ENCODE measurements around the gene SP4.

SP4 gene

DNA sequence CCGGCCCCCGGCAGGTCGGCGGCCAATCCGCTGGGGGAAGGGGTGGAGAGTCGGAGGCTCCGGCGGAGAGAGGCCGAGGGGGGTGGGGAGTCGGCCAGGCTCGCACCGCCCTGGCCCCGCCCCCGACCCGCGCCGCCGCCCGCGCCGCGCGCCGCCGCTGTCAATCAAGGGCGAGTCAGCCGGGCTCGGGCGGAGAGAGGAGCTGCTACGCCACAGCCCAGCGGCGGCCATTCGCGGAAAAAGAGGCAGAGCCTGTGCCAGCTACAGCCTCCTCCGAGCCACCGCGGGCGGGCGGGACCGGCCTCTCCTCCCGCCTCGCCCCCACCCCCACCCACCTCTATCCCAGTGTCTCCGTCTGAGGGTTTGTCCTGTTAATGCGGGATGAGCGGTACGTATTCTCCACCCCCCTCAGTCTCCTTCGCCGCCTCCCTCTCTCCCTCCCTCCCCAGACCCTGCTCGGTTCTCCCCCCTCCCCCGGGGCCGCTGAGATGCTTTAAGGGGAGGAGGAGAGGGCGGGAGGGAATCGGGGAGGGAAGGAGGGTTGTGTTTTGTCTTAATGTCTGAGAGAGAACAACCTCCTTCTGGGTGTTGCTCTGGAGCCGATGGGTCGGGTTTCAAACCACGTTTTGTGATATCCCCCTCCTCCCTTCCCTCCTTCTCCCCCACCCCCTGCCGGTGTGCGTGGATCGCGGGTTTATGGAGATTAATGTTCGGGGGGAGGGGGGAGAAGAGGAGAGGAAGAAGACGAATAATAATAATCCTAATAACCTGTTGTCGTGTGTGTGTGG is at the start of gene SP4:
TSS of gene SP4 (plus strand) at position 213 of the 788 bp plus-strand sequence. CDS start at position 382, 169 bp downstream.
- DNase-seq: peak; percentile 95

DNA sequence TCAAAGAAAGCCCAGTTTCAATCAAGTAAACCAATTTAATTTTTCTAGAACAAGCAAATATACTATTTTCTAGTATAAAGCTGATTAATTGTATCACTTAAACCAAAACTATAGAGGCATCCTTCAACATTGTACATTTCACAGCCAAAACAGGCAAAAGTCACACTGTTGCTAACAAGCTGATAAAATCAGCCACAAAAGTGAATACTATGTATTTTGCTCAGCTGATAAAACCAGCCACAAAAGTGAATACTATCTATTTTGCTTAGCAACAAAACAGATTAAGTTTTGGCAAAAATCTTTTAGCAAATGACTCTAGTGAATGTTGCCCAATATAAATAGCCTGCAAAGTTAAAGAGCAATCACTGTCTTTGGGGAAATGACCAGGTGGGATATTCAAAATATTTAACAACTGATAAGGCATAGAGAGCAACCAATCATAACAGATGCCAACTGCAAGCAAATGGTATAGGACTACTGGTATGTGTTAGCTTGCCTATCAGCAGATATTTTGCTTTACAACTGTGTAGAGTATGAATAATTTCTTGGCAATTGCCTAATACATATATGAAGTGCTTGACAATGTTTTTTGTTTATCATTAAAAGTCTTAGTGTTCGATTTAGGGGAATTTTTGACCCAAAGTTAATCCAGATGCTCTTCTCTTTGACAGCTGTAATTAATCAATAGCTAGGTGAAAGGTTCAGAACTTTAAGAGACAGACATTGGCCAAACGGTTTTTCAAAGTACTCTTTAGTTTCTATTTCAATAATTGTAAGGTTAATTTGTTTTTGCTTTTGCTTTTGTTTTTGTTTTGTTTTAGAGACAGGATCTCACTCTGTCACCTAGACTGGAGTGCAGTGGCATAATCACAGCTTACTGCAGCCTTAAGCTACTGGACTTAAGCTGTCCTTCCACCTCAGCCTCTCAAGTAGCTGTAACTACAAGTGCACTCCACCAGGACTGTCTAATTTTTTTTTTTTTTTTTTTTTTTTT is 44.4 kb upstream of the SP4 start:
- no peak for DNase-seq

DNA sequence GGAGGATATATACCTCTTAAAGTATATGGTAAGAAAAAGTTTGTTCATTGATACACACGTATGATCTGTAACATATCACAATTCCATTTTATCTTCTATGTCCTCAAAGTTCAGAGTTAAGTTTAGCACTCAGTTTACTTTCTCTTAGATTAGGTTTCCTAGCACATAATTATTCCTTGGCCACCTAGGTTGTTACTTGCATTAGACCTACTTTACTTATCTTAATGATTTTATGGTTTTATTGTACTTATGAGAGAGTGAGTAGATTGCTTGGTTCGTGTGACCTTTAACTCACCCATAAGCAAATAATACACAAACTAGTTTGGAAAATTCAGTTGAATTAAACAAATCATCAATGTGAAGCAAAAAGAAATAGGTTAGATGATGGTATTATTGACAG is 33.9 kb upstream of the SP4 start:
- DNase-seq: no peak

DNA sequence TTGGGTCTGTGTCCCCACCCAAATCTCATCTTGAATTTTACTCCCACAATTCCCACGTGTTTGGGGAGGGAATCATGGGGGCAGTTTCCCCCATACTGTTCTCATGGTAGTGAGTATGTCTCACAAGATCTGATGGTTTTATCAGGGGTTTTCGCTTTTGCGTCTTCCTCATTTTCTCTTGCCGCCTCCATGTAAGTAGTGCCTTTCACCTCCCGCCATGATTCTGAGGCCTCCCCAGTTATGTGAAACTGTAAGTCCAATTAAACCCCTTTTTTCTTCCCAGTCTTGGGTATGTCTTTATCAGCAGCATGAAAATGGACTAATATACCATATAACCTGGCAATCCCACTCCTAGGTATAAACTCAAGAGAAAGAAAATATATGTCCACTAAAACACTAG is 25.9 kb upstream of the SP4 start:
- DNase-seq: no peak

DNA sequence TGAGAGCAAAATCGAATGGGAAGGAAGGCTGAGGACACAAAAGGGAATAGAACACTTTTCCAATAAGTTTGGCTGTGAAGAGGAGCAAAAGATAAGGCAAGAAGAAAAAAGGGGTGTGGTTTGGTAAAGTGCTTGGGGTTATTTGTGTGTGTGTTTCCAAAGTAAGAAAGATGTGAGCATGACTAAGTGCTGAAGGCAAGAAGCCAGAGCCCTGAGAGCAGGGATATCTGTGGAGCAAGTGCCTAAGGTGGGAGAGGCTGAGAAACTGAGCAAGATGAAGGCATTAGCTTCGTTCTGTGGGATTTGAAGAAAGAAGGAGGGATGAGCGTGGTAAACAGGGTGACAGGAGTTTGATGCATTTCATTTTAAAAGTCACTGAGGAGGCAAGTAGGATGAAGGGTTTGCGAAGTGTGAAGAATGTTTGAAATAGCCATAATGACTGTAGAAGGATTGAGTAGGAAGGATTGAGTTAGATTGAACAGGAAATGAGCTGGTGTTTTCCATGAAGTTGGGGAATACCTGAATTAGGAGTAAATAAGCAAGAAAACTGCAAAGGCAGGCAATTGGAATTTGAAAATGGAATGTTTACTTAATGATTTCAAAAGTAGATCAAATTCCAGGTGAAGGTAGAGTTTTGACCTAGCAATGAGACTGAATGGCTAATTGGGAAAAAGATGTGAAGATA is 19.9 kb upstream of the SP4 start:
- DNase-seq: no peak

DNA sequence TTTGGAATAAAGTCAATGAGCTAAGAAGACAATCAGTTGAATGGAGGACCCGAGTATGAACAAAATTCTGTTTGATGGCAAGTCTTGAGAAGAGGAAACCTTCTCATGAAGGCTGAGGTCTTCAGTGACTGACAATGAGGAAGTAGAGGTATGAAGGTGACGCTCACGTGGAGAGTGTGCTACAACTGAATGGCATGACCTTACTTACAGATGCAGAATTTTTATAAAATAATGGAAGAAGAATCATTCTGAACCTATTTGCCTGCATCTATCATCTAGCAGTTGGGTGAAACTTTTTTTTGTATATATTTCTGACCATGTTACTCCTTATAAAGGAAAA is 19.4 kb upstream of the SP4 start:
- DNase-seq: no peak

DNA sequence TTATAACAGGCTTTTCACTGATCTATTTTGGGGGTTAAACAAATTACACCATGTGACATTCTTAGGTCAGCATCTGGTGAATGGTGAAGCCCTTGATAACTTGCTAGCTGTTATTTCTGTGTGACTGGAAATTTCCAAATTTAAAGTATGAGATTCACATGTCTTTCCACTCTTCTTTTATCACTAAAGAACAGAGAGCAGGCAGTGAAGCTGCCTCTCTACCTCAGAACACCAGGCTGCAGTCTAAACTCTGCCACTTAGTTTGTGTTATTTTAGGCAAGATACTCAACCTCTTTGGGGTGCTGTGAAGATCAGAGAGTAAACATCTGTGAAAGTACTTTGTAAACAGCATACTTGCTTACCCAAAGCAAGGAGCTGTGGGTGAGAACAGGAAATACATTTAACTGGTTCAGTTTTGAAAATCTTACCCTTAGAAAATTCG is 15.5 kb upstream of the SP4 start:
- DNase-seq: no peak

DNA sequence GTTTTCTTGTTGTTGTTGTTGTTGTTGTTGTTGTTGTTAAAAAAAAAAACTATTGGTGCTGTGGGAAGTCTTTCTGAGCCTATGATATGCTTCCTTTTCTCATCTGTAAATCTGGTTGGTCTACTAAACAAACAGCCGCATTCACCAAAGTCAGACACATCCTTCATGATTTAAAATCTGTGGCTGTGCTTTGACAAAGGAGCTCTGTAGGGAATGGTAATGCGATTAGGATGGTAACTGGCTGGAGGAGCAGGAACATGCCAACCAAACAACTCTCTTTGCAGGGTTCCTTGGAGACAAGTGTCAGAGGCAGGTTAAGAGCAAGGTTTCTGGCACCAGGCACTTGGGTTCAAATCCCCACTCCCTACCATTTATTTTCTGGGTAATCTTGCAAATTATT is 14.9 kb upstream of the SP4 start:
- DNase-seq: no peak

DNA sequence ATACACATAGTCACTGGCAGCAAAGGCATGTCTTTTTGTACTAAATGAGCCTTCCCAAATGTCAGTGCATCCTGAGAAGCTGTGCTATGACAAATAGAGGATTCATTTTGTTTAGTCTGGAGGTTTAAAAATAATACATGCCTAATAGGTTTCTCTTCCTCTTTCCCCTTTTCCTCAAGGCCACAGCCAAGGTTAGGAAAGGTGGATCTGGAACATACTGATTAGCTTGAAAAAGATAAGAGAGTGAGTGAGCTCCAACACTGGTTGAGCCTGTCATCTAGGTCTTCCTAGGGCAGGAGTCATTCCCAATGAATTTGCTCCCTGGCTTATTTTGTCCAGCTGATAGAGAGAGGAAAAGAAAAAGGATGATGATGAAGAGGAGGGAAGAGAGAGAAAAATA is 14.4 kb upstream of the SP4 start:
- no peak for DNase-seq

DNA sequence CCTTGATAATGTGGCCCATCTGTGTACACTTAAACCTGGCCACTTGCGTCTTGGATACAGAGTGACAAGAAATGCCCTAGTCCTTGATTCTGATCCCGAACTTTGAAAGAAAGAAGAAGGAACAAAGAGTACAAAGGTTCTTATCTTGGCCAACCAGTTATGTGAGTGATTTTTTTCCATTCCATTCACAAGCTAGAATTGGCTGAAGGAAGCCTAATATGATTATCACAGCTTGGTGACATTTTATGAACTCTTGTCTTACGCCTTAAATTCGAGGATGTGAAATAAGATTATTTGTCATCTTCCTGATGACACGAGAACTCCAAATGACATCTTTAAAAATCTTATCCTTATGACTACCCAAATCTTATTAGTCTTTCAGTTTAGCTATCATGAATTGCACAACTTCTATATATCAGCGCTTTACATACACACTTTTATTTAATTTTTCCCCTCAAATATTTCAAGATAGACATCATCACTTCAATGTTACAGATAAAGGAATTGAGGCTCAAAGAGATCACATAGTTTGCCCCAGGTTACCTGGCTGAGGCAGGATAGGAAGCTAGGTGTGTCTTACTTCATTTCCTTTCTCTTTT is 13.0 kb upstream of the SP4 start:
- DNase-seq: no peak

DNA sequence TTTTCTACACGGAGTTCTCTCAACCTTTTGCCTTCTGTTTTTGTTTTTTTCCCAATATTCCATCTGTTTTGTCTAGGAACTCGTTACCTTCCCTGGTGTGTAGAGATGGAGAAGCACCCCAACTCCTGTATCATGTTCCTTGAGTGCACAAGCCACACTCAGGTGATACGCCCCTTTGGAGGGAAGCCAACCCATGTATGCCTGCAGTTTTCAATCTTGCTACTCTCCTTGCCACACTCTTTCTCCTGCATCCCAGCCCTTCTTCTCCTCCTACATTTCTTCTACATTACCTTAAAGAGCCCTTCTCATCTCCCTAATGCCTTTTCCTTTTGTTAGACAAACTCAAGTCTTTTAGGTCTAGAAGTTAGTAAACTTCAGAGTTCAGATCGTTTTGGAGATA is 10.2 kb upstream of the SP4 start:
- no peak for DNase-seq

DNA sequence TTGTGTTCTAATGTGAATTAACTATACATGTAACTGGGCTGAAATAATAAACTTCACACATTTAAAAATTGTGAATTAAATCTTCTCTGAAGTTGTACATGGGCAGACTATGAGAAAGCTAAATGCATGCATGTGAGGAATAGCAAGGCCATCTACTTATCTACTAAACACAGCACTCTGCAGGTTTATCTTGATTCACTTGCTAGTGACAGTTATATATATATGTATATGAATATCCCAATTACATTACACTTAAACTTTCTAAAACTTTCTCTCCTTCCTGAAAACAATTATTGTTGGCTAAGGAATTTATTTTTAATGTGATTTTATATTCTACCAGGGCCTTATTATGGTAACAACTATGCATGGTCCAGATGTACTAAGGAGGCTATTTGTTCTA is 5.1 kb upstream of the SP4 start:
- DNase-seq: no peak

DNA sequence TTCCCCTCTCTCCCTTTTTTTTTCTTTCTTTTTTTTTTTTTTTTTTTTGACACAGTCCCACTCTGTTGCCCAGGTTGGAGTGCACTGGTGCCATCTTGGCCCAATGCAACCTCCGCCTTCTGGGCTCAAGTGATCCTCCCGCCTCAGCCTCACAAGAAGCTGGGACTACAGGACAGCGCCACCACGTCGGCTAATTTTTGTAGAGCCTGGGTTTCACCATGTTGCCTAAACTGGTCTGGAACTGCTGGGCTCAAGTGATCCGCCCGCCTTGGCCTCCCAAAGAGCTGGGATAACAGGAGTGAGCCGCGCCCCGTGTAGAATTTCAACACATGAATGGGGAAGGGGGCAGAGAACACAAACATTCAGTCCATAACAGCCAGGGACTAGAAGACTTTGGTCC is 2.6 kb upstream of the SP4 start:
- no peak for DNase-seq

DNA sequence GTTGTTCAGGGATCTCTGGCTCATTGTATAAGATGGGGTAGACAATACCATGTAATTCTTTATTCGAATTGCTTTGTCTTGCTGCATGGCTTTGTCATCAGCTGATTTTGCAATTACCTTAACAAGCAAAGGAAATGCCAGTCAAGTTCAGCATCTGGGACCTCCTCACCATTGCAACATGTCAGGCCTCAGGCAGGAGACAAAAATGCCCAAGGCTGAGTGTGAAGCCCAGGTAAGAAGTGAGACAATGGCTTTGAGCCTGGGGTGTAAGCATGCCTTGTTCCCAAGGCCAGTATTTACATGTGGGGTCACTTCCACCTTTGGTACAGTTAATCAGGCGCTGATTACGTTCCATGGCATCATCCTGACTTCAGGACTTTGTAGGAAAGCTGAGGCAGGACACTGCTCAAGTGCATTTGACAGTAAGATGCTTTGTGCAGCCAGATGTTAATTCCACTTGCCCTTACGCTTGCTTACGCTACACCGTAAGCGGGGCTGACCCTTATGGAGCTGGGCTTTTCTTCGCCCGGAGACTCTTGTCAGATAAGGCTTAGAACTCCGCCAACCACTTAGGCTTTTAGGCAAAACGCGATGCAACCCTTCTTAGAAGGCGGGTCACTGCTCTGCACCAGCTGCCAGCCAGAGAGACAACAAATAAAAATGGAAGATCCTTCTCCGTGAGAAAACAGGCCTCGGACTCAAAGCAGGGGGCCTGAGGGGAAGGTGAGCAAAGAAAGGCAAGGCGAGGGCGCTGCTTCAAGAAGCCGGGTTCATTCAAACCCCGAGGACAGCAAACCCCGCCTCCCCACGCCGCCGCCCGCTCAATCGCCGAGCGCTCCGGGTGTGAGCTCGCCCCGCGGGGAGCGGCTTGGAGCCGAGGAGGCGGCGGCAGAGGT is 1.3 kb upstream of the SP4 start:
- no peak for DNase-seq

DNA sequence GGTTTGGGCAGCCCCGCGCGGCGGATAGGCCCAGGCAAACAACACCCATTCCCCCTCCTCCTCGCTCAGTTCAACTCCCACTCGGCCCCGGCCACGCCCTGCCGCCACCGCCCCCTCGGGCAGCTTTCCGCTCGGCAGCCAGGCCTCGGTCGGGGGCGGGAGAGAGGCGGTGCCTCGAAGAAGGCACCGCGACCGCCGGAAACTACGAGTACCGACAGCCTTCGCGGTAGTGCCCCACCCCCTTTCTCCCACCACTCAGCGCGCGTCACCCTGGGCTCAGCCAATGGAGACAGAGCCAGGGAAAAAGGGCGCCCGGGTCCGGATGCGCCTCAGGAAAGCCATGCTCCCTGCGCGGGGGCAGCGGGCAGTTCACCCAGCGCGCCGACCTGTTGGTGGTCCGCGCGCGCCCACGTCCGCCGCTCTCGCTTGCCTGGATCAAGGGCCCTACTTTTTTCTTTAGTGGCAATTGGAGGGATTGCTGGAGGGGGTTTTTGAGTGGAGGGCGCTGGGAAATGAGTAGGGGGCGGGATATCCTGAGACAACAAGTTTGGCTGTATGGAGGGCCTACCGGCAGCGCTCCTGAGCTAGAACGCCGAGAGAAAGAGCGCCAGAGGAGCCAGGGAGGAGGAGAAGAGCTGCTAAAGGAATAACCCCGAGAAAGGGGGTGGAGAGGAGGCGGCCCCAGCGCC is 557 bp upstream of the SP4 start:
- DNase-seq: peak; percentile 97

DNA sequence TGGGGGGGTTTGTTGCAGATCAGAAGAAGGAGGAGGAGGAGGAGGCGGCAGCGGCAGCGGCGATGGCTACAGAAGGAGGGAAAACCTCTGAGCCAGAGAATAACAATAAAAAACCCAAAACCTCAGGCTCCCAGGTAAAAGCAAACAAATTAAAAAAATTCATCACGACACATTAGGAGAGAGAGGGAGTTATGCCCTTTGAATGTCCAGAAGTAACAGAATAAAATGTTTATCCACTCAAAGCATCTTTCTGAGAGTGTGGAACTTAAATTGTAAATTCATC is 717 bp downstream of the SP4 start:
- no peak for DNase-seq

DNA sequence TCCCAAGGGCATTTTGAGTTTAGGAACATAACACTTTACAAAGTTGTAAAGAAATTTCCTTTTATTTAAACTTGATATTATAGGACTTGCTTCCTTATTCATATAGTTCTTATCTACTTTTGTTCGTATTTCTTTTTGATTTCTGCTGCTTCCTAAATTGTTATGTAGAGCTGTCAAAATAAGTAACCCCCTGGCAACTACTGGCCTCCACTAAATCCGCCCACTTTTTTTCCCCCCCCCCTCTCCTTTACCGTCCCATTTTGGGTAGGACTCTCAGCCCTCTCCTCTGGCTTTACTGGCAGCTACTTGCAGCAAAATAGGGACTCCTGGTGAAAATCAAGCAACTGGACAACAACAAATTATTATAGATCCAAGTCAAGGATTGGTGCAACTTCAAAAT is 1.1 kb downstream of the SP4 start:
- no peak for DNase-seq

DNA sequence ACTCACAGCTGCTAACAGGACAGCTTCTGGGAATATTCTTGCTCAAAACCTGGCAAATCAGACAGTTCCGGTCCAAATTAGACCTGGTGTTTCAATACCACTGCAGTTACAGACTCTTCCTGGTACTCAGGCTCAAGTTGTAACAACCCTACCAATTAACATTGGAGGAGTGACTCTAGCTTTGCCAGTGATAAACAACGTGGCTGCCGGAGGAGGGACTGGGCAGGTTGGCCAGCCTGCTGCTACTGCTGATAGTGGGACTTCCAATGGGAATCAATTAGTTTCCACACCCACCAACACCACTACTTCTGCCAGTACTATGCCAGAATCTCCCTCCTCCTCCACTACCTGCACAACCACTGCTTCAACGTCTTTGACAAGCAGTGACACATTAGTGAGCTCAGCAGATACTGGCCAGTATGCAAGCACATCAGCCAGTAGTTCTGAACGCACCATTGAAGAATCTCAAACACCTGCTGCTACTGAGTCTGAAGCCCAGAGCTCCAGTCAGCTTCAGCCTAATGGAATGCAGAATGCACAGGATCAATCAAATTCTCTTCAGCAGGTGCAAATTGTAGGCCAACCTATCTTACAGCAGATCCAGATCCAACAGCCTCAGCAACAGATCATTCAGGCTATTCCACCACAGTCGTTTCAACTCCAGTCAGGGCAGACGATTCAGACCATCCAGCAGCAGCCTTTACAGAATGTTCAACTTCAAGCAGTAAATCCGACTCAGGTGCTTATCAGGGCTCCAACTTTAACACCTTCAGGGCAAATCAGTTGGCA is 2.1 kb downstream of the SP4 start:
- DNase-seq: peak; percentile 30

DNA sequence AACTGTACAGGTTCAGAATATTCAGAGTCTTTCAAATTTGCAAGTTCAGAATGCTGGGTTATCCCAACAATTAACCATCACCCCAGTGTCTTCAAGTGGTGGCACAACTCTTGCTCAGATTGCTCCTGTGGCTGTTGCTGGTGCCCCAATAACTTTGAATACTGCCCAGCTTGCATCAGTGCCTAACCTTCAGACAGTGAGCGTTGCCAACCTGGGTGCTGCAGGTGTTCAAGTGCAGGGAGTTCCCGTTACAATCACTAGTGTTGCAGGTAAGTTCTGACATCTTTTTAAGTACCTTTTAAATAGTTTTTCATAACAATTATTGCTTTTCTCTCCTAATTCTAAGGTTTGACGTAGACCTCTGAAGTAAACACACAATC is 2.7 kb downstream of the SP4 start:
- no peak for DNase-seq

DNA sequence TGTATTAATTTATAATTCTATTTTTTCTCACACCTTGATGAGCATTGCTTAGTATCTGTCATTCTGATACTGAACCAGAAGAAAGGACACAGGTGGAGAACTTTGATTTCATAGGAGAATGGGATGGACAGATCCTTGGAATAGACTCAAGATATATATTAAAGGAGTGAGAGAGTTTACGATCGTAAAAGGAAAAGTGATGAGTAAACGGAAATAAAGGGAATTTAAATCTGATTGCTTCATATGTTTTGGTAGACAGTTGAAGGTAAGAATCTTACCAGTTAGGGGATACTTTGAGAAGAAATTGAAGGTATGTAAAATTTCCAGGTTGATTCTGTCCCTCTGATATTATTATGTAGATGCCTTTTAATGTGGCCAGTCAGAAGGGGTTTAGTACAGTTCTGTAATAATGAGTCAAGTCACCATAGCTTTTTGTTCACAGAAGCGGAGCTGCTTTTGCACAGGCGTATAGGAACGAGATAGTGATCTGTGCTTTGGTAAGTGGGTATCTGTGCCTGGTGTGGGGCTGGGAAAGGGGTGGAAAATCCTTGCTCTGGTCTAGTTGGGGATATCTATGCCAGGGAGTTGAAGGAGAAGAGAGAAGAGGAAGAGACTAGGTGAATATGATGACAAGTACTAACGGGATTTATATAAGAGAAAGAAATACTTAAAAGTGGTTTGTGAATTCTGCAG is 15.4 kb downstream of the SP4 start:
- no peak for DNase-seq
